ENCODE measurements around the gene C11orf98.
"Not testable (repeated sequence)": the region's sequence is repeated elsewhere in the genome, so short reads cannot be mapped to it uniquely, and the experiment has no call there.

The C11orf98 gene

DNA sequence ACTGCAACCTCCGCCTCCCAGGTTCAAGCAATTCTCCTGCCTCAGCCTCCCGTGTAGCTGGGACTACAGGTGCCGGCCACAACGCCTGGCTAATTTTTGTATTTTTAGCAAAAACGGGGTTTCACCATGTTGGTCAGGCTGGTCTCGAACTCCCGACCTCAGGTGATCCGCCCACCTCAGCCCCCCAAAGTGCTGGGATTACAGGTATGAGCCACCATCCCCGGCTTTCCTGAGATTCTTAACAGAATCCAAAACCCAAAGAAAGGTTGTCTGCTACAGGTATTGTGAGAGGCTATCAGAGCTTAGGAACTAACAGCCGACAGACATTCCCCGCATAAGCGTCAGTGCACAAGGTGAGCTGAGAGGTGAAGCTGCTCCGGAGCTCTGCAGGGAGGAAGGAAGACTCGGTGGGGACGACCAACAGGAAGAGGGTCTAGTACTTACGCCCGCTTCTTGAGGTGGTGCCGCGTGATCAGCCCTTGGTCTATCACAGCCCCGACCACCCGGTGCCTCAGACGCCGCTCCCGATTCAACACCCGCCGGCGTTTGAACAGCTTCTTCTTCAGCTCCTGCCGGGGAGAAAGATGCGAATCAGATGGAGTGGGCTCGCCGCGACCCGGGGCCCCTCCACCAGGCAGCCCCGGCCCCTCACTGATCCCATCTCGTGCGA, 470 bp downstream of the C11orf98 start:
- in situ Hi-C loops (cut with MboI; ENCODE audit: low pct_unique_long_range_greater_than_20kb, low sequenced_read_pairs), result no loop called here
- DNase-seq, result no peak

GRCh38 chr11:62656796-62657429, 8.1 kb downstream of the C11orf98 start:
- DNase-seq, result no peak
- in situ Hi-C loops (cut with MboI; ENCODE audit: low pct_unique_long_range_greater_than_20kb, low sequenced_read_pairs), result no loop called here

GRCh38 chr11:62654297-62654696, 10.7 kb downstream of the C11orf98 start:
- in situ Hi-C loops (cut with MboI; ENCODE audit: low pct_unique_long_range_greater_than_20kb, low sequenced_read_pairs), result no loop called here
- DNase-seq, result no peak

DNA sequence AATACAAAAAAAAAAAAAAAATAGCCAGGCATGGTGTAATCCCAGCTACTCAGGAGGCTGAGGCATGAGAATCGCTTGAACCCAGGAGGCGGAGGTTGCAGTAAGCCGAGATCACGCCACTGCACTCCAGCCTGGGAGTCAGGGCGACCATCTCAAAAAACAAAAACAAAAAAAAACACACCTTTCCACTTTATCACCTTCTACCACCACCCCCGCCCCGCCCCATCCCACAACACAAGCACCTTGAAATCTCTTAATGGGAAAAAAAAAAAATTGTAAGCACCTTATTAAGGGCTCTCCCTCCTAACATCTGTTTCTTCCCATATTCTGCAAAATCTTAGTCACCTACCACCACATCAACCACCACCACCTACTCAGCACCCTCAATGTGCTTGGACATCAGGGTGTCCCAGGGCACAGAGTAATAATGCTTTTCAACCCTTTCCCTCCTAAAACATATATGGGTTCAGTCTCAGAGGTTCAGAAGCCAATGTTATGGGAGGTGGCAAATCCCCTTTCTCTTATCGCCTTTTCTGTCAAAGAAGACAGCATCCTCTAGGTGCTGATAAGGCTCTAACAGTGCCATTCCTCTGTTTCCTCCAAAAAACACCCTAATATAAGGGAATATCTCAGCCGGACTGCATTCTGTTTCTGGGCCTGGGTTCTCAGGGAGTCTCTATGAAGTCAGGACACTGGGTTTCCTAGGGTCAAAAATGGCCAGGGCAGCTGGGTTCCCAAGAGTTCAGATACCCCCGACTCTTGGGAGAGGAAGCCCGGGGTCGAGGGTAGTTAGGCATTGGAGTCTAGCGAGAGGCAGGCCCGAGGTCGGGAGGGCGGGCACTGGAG, 12.6 kb downstream of the C11orf98 start:
- in situ Hi-C loops (cut with MboI; ENCODE audit: low pct_unique_long_range_greater_than_20kb, low sequenced_read_pairs), result no loop called here
- DNase-seq, result no peak

DNA sequence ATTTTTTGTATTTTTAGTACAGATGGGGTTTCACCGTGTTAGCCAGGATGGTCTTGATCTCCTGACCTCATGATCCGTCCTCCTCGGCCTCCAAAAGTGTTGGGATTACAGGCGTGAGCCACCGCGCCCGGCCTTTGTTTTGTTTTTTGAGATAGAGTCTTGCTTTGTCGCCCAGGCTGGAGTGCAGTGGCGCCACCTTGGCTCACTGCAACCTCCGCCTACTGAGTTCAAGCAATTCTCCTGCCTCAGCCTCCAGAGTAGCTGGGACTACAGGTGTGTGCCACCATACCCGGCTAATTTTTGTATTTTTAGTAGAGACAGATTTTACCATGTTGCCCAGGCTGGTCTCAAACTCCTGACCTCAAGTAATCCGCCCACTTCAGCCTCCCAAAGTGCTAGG, 14.7 kb downstream of the C11orf98 start:
- DNase-seq; in situ Hi-C loops (cut with MboI; ENCODE audit: low pct_unique_long_range_greater_than_20kb, low sequenced_read_pairs): not testable (repeated sequence)

GRCh38 chr11:62649486-62649885, 15.5 kb downstream of the C11orf98 start:
- in situ Hi-C loops (cut with MboI; ENCODE audit: low pct_unique_long_range_greater_than_20kb, low sequenced_read_pairs), result no loop called here
- DNase-seq, result no peak

- in situ Hi-C loops (cut with MboI; ENCODE audit: low pct_unique_long_range_greater_than_20kb, low sequenced_read_pairs), result no loop called here
- no peak for DNase-seq
Observed at GRCh38 chr11:62648967-62649364, 16.0 kb downstream of the C11orf98 start.

GRCh38 chr11:62648185-62648966, 16.6 kb downstream of the C11orf98 start:
- in situ Hi-C loops (cut with MboI; ENCODE audit: low pct_unique_long_range_greater_than_20kb, low sequenced_read_pairs), result no loop called here
- DNase-seq, result no peak

DNA sequence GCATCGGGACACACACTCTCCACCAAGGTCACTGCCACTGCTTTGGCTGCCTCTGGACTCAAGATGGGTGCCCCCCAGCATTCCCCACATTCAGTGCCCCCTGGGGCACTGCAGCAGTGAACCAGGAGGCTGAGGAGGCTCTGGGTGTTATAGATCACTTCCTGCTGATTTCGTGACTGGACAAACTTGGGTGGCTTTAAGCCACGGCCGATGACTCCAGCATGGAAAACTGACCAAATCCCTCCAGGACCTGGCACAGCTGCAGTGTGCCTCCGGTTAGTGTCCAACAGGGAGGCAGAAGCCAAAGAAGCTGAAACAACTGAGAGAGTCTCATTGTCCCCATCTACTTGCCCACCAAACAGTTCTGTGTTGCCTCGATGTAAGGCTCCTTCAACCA, 17.4 kb downstream of the C11orf98 start:
- DNase-seq, result no peak
- in situ Hi-C loops (cut with MboI; ENCODE audit: low pct_unique_long_range_greater_than_20kb, low sequenced_read_pairs), result no loop called here

GRCh38 chr11:62646825-62647608, 18.0 kb downstream of the C11orf98 start:
- DNase-seq, result no peak
- in situ Hi-C loops (cut with MboI; ENCODE audit: low pct_unique_long_range_greater_than_20kb, low sequenced_read_pairs), result no loop called here

DNA sequence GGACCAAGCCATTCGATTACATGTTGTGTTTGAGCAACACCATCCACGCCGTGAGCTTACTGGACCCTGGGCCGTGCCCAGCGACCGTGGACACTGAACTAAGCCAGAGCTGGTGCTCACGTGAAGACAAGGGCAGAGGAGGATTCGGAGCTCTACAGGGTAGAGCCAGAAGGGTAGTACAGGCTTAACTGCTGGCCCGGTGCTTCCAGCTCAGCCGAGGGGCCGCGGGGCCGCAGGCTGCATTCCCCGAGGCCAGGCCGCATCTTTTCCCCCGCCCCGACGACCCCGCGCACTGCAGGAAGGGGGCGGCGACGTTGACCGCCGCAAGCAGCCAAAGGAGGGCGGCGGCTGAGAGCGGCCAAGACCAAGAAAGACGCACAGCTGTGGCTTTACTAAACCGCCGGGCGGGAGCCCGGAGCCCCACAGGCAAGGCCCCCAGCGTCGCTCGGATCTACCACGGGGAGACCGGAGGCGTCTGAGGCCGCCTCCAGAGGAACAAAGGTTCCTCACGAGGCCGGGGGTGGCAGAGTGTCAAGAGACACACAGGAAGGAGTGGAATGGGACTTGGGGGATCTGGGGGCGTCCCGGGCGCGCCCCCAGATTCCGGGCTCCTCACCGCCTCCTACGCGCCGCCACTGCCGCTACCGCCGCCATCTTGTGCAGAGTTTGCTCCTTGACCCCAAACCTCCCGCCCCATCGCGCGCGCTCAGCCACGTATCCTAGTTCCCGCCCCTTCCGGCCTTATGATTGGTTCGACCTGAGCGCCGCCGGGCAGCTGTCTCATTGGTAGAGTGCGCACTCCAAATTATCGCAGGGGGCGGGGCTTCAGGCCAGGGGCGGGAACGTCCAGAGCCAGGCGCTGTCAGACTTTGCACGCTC, 18.8 kb downstream of the C11orf98 start, which contains the start of gene GANAB:
Gene GANAB (minus strand): TSS at position 668 of the 879 bp plus-strand sequence. CDS start 14 bp downstream, at position 654.
- peak; percentile 97 for DNase-seq
- in situ Hi-C loops (cut with MboI; ENCODE audit: low pct_unique_long_range_greater_than_20kb, low sequenced_read_pairs), result no loop called here

DNA sequence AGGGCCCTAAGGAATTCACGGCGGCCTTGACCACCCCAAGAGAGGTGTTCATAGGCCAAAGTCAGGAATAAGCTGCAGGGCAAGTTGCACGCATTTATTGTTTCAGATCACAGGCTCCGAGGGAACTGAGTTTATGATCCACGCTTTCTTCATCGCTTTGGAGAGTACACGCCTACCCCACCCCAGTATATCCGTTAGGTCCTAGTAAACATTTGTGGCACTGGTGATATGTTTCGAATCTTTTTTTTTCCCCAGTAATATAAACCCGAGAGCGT, 19.4 kb downstream of the C11orf98 start:
- in situ Hi-C loops (cut with MboI; ENCODE audit: low pct_unique_long_range_greater_than_20kb, low sequenced_read_pairs), result no loop called here
- DNase-seq, result no peak

GRCh38 chr11:62644220-62644619, 20.8 kb downstream of the C11orf98 start:
- no peak for DNase-seq
- in situ Hi-C loops (cut with MboI; ENCODE audit: low pct_unique_long_range_greater_than_20kb, low sequenced_read_pairs), result no loop called here

- in situ Hi-C loops (cut with MboI; ENCODE audit: low pct_unique_long_range_greater_than_20kb, low sequenced_read_pairs), result no loop called here
- DNase-seq, result no peak
Observed at GRCh38 chr11:62632492-62632891, 32.5 kb downstream of the C11orf98 start.

GRCh38 chr11:62627713-62628112, 37.3 kb downstream of the C11orf98 start:
- in situ Hi-C loops (cut with MboI; ENCODE audit: low pct_unique_long_range_greater_than_20kb, low sequenced_read_pairs), result no loop called here

GRCh38 chr11:62622476-62623089, 42.4 kb downstream of the C11orf98 start:
- in situ Hi-C loops (cut with MboI; ENCODE audit: low pct_unique_long_range_greater_than_20kb, low sequenced_read_pairs), result no loop called here
- no peak for DNase-seq

More at GRCh38 chr11:62627713-62628112, 37.3 kb downstream of the C11orf98 start:
- DNase-seq, result no peak
